HL-60/S4 treated with phorbol 12-myristate 13-acetate at 8.2 ng/mL for 4 days and 3 days (cell line): ENCODE data around the gene DAW1.

ENCODE experiments used
- in situ Hi-C: fragments of 300-500 bp; cut with MboI; formaldehyde crosslinking; loops from 2 replicates; pipeline ENCODE4 v1.15.0; 2022; ENCODE audit warnings: low sequenced_read_pairs

The DAW1 gene

GRCh38 chr2:227861011-227861410, 10.4 kb upstream of the DAW1 start:
- in situ Hi-C loops, result no loop called here

DNA sequence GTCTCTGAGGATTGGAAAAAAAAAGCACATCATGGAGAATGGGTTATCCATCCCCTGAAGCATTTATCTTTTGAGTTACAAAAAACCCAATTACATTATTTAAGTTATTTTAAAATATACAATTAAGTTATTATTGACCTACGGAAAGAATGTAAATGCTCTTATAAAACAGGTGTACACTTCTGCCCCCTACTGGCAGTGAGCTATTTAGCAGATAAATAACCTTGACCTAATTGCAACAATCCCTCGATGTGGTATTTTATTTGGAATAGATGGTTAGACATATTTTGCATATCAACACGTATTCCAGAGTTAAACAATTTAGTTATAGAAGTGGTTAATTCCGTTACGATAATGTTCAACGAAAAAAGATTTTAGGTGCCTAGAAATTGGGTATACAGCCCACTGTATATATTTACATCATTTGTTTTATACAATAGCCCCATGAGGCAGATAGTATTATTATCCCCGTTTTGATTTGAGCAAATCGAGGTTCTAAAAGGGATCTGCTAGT, 9.1 kb upstream of the DAW1 start:
- in situ Hi-C loops, result no loop called here

DNA sequence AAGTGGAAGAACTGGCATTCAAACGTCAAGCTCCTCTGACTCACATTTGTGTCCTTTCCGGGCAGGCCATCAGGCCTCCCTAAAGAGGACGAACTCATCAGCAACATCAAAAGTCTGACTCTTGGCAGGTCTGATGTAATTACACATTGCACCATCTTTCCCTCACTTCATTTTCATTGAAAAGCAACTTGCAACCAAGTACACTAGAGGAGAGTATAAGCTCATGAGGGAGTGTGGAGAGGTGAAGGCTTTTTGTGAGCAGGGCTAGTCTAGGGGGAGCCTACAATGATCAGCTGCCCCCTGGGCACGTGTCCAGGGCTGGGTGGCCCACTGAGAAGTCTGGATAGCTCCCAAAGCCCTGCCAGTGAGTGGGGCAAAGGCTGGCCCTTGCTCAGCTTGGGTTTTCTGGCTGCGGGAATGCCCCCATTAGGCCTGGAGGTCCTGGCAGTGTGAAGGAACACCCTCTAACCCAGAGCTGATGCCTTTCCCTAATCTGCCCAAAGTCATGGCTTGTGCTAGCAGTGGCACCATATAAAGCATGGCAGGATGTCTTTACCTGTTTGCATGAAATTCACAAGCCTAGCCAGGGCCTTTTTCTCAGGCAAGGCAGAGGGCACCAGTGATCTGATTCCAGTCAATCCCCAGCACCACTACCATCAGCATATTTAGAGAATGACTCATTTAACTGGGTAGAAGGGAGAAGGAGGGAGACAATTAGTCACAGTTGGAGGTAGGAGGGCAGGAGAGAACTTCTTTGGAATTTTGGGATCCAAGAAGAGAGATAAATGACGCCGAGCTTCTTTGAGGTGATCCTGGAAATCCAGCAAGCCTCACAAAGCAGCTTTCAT, 8.5 kb upstream of the DAW1 start:
- in situ Hi-C loops, result no loop called here

DNA sequence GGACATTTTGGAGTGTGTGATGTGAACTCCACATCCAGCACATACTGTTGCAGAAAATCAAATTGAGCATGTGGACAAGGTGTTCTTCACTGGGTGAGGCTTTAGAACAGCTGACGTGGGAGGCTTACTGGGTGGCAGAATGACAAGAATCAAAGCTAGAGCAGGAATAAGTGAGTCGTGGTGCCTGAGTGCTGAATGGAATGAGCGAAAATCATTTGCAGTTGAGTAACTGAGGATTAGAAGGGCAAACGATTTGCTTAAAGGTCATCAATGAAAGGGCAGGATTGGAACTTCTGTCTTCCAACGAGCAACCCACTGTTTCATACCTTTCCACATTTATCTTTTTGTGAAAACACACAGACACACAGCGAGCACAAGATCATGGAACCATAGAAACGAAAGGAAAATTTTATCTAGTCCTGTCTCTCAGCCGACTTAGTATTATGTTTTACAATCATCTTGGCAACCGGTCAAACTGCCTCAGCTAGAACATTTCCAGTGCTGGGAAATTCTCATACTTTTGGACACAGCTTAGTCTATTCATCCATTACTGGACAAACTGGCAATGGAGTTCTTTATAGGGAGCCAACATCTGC, 7.2 kb upstream of the DAW1 start:
- in situ Hi-C loops, result no loop called here

- in situ Hi-C loops, result no loop called here
These were observed 6.1 kb upstream of the DAW1 start for GRCh38 chr2:227865291-227865690.

GRCh38 chr2:227867386-227867785, 4.0 kb upstream of the DAW1 start:
- in situ Hi-C loops, result no loop called here

DNA sequence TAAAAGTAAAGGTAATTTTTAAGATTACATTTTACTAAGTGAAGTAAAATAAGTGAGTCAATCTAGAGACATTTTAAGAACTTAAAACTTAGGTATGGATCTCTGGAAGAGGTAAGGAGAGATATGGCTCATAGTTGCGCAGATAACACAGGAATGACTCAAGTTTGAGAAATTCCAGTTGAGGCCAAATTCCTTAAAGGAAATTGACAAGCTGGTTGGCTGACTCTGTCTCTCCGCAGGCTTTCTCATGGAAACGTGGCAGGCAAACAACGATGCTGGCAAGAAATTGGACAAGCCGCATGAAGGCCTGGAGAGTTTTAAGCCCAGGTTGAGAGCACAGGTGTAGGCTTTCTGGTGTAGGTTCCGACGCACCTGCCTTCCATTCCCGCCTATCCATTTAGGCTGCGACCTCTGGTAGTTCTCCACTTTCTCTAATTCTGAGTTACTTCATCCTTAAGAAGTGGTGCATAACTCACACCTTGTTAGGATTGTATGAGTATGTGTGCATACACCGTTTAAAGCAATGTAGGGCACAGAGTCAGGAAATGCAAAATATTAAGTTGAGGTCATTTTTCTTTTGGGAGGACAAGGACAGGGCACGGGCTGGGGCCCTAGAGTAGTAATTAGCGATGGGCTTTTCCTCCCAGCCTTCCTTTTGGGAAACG, 589 bp upstream of the DAW1 start:
- in situ Hi-C loops, result no loop called here

DNA sequence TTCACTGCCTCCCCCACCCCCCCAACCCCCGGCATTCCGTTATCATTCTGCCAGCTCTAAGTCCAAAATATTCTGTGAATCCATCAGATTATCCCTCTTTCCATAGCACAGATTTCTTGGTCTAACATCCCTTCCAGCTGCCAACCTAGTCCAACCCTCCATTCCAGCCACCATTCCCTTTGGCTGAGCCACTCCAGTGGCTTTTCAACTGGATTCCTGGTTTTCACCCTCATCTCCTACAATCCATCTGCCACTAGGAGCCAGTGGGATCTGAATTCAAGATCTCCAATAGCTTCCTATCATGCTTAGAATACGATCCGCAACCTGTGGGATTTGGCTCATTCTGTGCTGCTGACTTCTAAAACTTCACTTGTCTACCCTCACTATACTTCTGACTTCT, 1.2 kb downstream of the DAW1 start:
- in situ Hi-C loops, result no loop called here

DNA sequence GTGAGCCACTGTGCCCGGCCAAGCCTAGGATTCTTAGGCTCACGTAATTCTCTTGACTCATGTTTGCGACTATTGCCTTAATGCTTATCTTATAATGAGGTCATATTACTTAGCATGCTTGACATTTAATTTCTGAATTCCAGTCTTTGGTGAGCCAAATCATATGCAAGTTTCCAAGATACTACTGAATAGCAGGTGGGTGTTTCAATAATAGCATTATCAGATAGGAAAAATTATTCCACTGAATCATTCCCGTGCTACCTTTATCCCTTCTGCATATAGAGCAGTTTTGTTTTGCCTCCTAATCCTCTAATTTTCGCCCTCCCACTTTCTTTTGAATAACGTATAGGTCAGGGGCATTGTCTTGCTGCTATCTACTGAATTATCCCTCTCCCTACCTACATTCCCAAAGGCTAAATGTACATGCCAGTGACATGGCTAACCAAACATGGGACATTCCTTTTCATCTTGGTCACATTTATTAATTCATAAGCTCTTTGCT, 4.9 kb downstream of the DAW1 start:
- in situ Hi-C loops, result no loop called here

DNA sequence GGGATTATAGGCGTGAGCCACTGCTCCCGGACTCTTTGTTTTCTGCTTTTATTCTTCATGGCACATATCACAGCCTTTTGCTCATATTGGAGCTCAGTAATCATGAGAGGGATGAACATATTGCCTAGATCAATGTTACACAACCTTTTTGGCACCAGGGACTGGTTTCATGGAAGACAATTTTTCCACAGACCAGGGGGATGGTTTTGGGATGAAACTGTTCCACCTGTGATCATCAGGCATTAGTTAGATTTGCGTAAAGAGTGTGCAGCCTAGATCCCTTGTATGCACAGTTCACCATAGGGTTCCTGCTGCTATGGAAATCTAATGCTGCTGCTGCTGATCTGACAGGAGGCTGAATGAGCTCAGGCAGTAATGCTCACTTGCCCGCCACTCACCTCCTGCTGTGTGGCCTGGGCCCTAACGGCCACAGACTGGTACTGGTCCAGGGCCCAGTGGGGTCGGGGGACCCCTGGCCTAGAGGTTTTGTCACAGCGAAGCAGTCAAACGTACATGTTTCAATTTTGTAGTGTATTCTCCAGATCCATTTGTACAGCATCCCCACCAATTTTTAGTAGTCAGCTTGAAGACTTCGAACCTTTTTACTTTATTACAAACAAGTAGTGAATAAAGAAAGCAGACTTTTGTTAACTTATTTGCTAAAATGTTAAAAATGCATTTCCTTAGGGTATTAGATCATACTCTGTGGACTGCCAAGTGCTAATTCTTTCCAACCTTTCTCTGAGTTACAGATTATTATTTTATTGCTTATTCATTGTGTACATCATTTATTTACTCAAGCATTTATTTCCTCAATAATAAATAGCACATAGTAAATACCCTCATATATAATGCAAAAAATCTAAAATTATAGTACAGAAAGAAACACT, 6.2 kb downstream of the DAW1 start:
- in situ Hi-C loops, result no loop called here

GRCh38 chr2:227880460-227880859, 9.0 kb downstream of the DAW1 start:
- in situ Hi-C loops, result no loop called here

GRCh38 chr2:227881866-227882517, 10.6 kb downstream of the DAW1 start:
- in situ Hi-C loops, result no loop called here

- in situ Hi-C loops, result no loop called here
These were observed 13.1 kb downstream of the DAW1 start for GRCh38 chr2:227884511-227884947.

DNA sequence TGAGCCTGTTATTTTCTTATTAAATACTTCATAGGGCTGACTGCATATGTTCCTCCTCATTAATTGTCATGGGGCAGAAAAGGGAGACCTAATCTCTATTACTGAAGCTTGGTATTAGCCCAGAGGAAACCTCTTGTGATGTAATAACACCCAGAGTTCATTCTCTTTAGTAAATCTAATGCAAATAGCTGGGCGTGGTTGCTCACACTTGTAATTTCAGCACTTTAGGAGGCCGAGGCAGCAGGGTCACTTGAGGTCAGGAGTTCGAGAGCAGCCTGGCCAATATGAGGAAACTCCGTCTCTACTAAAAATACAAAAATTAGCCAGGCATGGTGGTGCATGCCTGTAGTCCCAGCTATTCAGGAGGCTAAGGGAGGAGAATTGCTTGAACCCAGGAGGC, 14.7 kb downstream of the DAW1 start:
- in situ Hi-C loops, result no loop called here

- in situ Hi-C loops, result no loop called here
These were observed 16.9 kb downstream of the DAW1 start for GRCh38 chr2:227888289-227888688.

- in situ Hi-C loops, result no loop called here
These were observed 17.9 kb downstream of the DAW1 start for GRCh38 chr2:227889336-227889735.

DNA sequence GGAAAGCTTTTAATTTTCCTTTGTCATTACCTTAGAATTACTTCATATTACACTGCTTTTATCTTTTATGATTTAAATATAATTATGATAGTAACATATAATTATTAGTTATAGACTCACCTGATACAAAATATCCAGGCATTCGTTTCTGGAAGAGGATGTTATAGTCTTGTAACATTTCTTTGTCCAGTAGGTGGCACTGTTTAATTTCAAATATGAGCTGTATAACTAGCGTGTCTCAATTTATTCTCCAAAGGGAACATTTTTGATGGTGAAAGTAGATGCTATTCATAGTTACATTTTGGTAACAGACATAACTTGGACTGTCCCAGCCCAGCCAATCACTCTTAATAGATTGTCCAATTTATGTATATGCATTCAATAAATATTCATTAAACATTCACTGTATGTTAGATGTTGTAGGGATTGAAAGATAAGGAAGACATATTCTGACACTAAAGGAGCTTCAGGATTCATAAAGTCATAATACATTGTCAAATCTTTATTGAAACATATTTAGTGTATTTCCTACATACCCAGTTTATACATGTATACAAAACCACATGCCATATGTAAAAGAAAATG, 19.2 kb downstream of the DAW1 start:
- in situ Hi-C loops, result no loop called here

DNA sequence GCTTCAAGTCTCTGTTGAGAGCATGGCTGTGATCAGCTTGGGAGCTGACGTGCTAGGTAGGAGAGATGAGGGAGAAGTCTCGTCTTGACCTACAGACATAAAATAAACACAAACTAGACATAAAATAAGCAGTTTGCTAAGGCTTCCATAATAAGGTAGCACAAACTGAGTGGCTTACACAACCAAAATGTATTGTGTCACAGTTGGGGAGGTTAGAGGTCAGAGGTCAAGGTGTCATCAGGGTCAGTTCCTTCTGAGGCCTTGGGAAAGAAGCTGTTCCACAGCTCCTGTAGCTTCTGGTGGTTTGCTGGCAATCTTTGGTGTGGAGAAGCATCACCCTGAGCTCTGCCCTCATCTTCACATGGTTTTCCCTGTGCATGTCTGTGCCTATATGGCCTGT, 20.2 kb downstream of the DAW1 start:
- in situ Hi-C loops, result no loop called here

DNA sequence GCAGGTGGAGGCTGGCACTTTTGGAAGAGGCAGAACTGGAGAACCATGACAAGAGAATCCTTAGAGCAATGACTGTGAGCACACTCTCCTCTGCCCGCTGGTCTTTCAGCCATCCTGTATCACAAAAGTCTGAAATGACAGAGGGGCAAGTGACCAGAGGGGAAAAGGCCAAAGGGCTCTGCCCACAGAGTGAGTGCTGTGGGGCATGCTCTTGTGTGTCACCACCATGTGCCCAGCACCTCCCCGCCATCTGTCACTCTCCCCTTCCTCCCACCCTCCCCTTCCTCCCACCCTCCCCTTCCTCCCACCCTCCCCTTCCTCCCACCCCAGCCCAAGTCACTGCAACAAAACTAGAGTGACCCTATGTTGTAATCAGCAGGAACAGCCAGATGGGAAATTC, 31.9 kb downstream of the DAW1 start:
- in situ Hi-C loops, result no loop called here

- in situ Hi-C loops, result no loop called here
These were observed 35.6 kb downstream of the DAW1 start for GRCh38 chr2:227906991-227907390.
